Vagina (tissue), 2 donors: Measurements from ENCODE around the gene RNF166.

Experiments
- CTCF ChIP-seq, 3 experiments: fragments of 450-650 bp in 2 of 3; fragments of 200-600 bp in 1 of 3; sonication (generic) in 1 of 3; IDR thresholded peaks; one replicate each; pipeline ENCODE4 v1.5.1; 2017 to 2019; ENCODE audit warnings: antibody characterized with exemption in 3 of 3, mild to moderate bottlenecking in 2 of 3, moderate library complexity in 2 of 3
- POLR2A ChIP-seq, 2 donors: fragments of 450-650 bp; IDR thresholded peaks; one replicate each; pipeline ENCODE4 v1.6.1; 2017; ENCODE audit warnings: antibody characterized with exemption in 2 of 2, mild to moderate bottlenecking in 2 of 2, moderate library complexity in 2 of 2
- POLR2AphosphoS5 ChIP-seq, 2 donors: sonication (generic); formaldehyde crosslinking; IDR thresholded peaks; one replicate each; pipeline ENCODE4 v1.9.0; 2017; ENCODE audit warnings: antibody characterized with exemption in 2 of 2, mild to moderate bottlenecking in 2 of 2, low read depth in 1 of 2; ENCODE audit not compliant: insufficient read depth in 1 of 2

GRCh38 chr16:88655733-88656281, 50.4 kb downstream of the RNF166 start:
- no peak for TF ChIP-seq CTCF (IDR thresholded peaks at IDR 0.05)
- no peak for TF ChIP-seq POLR2A (IDR thresholded peaks at IDR 0.05)
- no peak for TF ChIP-seq POLR2AphosphoS5 (IDR thresholded peaks at IDR 0.05; ENCODE audit: insufficient read depth in 1 of 2, low read depth in 1 of 2)
